ENCODE results near the gene MBD5.

MBD5 gene

GRCh38 chr2:148561389-148561788 is 540.5 kb downstream of the MBD5 start:
- H3K4me3 ChIP-seq (ENCODE audit: low read depth, low read length), result no peak overlapping the region
- TF ChIP-seq CTCF (IDR thresholded peaks at IDR 0.05; ENCODE audit: borderline replicate concordance, insufficient read depth, low read depth, low read length), result no peak

GRCh38 chr2:148565272-148565894 is 544.5 kb downstream of the MBD5 start:
- TF ChIP-seq CTCF (IDR thresholded peaks at IDR 0.05; ENCODE audit: borderline replicate concordance, insufficient read depth, low read depth, low read length), result peak; percentile 26; the same call in 1 of the 2 replicates

More at GRCh38 chr2:148565272-148565894, 544.5 kb downstream of the MBD5 start:
- no peak overlapping the region for H3K4me3 ChIP-seq (ENCODE audit: low read depth, low read length)

Measured in GM12875 (cell line).